ENCODE data around the gene PLA2G4E.

The PLA2G4E gene

DNA sequence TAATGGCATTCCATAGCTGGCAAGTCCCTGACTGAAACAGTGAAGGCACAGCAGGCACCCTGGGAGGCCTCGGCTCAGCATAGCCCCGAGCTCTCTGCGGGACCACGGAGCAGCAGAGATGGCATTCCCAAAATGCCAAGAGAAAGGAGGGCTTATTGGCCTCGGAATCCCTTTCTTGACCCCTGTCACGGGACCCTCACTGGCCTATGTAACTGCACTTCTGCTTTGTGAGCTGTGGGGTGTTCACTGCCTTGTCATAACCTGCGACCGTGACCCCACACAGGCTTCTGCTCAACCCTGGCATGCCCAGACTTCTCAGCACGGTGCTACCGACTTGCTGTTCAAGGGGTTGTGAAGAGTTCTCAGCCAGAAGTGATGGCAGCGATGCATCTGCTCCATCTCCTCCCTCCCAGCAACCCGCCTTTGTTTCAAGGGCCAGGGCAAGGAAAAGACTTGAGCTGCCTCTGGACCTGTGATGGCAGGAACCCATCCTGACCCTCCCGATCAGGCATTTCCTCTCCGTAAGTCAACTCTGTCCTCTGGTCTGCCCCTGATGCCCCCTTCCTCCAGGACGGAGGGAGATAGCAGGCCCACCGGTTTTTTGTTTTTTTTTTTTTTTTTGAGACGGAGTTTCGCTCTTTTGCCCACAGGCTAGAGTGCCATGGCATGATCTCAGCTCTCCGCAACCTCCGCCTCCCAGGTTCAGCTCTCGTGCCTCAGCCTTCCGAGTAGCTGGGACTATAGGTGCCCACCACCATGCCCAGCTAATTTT lies 79.0 kb downstream of the PLA2G4E start:
- Mint-ChIP-seq H3K9me3 (ENCODE audit: low read depth) (no peaks in the 10 kb centered on the region), H3K4me1 (ENCODE audit: low read depth) (peaks cover 33% of the 10 kb centered on the region), H3K4me3 (no peak overlapping the region), H3K27ac (no peak overlapping the region), H3K27me3 (no peaks in the 10 kb centered on the region), H3K36me3 (peaks cover 6% of the 10 kb centered on the region)

DNA sequence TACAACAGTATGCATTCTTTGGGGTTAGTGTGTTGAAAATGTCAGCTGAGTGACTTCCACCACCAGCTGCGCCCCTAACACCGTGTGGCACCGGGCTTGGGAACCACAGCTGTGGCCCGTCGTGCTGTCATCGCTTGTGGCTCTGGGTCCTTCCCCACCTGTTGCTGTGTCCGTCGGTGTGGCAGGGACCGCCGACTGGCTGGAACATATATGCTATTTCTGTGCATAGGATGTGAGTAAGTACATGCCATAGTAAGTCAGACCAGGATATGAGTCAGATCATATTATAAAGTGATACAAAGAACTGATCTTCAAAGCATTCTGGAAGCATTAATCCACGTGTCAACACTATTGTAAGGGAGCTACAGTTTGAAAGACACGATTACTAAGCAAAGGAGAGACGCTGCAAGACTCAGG lies 80.4 kb downstream of the PLA2G4E start:
- peaks cover 4% of the 10 kb centered on the region for H3K9me3 Mint-ChIP-seq (ENCODE audit: low read depth)
- peaks cover 11% of the 10 kb centered on the region for H3K36me3 Mint-ChIP-seq
- H3K4me3 Mint-ChIP-seq = peak overlapping the region; percentile 27
- H3K4me1 Mint-ChIP-seq (ENCODE audit: low read depth) = peaks cover 47% of the 10 kb centered on the region
- H3K27me3 Mint-ChIP-seq = no peaks in the 10 kb centered on the region
- peak overlapping the region; percentile 84 for H3K27ac Mint-ChIP-seq

DNA sequence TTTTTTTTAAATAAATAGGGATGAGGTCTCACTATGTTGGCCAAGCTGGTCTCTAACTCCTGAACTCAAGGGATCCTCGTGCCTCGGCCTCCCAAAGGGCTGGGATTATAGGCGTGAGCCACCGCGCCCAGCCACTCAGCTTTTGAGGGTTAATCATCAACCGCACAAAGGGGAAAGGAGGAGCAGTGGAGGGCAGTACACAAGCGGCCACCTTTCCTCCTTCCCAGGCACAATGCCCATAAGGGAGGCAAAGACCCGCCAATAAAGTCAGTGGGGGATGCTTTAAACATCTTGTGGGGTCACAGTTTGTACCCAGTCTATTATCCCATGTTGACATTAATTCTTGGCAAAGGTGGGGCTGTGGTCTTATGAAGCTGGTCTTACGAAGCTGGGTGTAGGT lies 80.9 kb downstream of the PLA2G4E start:
- Mint-ChIP-seq H3K9me3 (ENCODE audit: low read depth) (peaks cover 4% of the 10 kb centered on the region), H3K4me1 (ENCODE audit: low read depth) (peaks cover 52% of the 10 kb centered on the region), H3K27me3 (no peaks in the 10 kb centered on the region), H3K27ac (peak overlapping the region; percentile 84), H3K4me3 (peak overlapping the region; percentile 27), H3K36me3 (peaks cover 11% of the 10 kb centered on the region)

DNA sequence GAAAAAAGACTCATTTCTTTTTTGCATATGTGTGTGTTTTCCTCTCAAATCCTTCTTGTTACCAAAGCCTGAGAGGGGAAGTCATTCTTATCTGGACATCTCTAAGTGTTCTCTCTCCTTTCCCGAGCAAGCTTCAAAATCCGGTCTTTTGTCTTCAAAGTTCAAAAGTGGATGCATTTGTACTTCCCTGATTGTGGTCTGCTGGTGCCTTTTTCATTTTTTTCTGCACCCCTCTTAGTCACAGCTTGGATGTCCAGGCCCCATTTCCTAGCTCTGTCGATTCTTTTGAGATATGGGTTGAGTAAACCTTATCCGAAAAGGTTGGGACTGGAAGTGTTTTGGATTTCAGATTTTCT lies 83.3 kb downstream of the PLA2G4E start:
- Mint-ChIP-seq H3K27ac (peak overlapping the region; percentile 99), H3K4me1 (ENCODE audit: low read depth) (peaks cover 68% of the 10 kb centered on the region), H3K9me3 (ENCODE audit: low read depth) (peaks cover 4% of the 10 kb centered on the region), H3K4me3 (peak overlapping the region; percentile 63), H3K27me3 (no peaks in the 10 kb centered on the region), H3K36me3 (peaks cover 11% of the 10 kb centered on the region)

DNA sequence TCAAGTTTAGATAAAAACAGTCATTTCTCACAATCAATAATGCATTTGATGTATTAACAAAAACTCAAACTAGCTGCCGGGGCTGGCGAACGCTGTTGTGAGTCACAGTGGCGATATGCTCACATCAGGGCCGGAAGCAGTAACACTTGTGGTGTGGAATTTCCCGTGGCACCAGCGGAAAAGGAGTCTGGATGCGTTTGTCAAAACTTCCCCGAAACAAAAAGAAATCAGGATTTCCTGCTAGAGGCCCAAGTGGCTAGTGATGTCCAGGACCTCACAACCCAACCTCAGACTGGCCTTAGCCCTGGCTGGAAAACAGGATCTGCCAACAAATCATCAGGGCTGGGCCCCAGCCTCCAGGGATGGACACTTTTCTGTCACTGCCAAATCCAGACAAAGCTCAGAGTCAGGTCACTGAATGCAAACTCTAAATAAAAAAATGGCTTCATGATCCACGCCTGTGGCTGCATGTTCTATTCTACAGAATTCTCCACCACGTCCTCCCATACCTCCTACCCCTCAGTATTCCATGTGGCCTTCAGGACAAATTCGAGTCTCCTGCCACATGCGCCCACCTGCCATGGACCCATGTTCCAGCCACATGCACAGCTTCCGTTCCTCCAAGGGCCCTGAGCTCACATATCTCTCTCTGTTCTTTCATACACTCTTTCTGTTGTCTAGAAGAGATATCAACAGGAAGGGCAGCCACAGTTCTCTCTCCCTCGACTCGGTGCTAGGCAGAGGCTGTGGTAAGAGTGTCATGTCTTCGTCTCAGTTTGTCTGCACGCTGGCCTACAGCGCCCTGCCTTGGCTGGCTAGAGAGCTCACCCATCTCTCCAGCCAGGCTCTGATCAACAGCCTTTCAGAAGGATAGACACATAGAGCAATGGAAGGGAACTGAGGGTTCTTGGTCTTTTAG lies 83.9 kb downstream of the PLA2G4E start:
- Mint-ChIP-seq H3K36me3 (peaks cover 11% of the 10 kb centered on the region), H3K27me3 (no peaks in the 10 kb centered on the region), H3K4me3 (peak overlapping the region; percentile 63), H3K27ac (peak overlapping the region; percentile 99), H3K9me3 (ENCODE audit: low read depth) (peaks cover 4% of the 10 kb centered on the region), H3K4me1 (ENCODE audit: low read depth) (peaks cover 68% of the 10 kb centered on the region)

DNA sequence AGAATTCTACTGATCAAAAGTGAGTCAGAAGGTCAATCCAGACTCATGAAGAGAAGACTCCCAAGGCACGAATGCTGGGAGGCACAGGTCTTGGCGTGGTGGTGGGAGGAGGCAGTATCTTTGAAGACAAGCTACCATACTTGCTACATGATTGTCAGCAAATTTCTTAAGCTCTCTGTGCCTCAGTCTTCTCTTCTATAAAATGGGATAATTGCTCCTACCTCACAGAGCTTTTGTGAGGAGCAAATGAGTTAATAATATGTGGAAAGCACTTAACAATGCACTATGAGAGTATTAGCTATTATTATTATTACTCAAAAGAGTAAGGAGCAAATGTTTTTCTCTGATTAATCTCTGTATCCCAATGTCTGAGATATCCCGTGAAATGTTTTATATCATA lies 84.7 kb downstream of the PLA2G4E start:
- H3K9me3 Mint-ChIP-seq (ENCODE audit: low read depth) = peaks cover 4% of the 10 kb centered on the region
- H3K4me1 Mint-ChIP-seq (ENCODE audit: low read depth) = peaks cover 67% of the 10 kb centered on the region
- peak overlapping the region; percentile 68 for H3K4me3 Mint-ChIP-seq
- no peaks in the 10 kb centered on the region for H3K27me3 Mint-ChIP-seq
- peak overlapping the region; percentile 99 for H3K27ac Mint-ChIP-seq
- peaks cover 11% of the 10 kb centered on the region for H3K36me3 Mint-ChIP-seq

DNA sequence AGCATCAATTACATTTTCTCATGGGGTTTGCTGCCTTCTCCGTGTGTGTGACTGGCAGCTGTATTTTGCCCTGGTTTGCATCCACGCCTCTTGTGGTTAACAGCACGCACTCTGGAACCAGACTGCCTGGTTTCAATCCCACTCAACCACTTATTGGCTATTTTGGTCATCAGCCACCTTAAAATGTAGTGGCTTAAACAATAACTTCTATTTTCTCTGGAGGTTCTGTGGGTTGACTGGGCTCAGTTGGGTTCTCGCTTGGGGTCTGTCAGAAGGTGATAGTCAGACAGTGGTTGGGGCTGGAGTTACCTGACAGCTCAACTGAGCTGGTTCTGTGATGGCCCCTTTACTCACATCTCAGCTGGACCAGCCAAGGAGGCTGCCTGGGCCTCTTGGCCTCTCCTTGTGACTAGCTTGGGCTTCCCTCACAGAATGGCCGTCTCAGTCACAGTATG lies 85.2 kb downstream of the PLA2G4E start:
- Mint-ChIP-seq H3K4me3 (peak overlapping the region; percentile 68), H3K36me3 (peaks cover 9% of the 10 kb centered on the region), H3K27ac (peak overlapping the region; percentile 99), H3K4me1 (ENCODE audit: low read depth) (peaks cover 61% of the 10 kb centered on the region), H3K9me3 (ENCODE audit: low read depth) (peaks cover 4% of the 10 kb centered on the region), H3K27me3 (no peaks in the 10 kb centered on the region)

DNA sequence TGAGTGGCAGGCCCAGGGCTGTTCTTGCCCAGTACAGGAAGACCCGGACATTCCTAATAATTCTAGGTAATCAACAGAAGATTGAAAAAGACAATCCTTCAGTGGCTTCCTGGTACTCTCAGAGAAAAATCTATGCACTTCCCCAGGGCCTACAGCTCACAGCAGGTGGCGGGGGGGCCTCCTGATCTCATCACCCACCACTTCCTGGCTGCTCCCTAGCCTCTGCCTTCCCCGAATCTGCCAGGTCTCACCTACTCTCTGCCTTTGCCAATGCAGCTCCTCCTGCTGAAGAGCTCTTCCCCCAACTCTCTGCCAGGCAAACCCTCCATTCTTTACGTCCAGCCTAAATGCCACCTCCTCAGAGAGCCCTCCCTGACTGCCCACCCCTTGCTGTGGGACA lies 86.0 kb downstream of the PLA2G4E start:
- Mint-ChIP-seq H3K36me3 (peaks cover 5% of the 10 kb centered on the region), H3K27me3 (no peaks in the 10 kb centered on the region), H3K4me1 (ENCODE audit: low read depth) (peaks cover 56% of the 10 kb centered on the region), H3K4me3 (peak overlapping the region; percentile 73), H3K27ac (peak overlapping the region; percentile 99), H3K9me3 (ENCODE audit: low read depth) (peaks cover 4% of the 10 kb centered on the region)

DNA sequence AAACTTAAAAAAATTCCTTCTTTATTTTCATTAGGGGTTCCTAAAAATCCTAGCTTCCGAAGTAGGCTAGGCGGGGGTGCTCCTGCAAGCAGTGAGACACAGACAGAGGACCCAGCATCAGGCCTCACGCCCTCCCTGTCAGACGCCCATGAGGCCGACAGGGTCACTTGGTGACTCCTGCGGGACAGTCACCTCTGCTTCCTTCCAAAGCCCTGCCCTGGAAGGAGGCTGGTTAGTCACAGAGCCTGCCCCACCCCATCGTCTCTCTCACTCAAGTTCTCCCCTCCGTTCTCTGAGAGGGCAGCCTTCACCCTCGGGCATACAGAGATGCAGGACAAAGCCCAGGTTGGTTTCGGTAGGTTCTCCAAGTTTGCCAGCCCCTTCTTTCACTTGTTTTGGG lies 87.1 kb downstream of the PLA2G4E start:
- peaks cover 5% of the 10 kb centered on the region for H3K36me3 Mint-ChIP-seq
- peaks cover 56% of the 10 kb centered on the region for H3K4me1 Mint-ChIP-seq (ENCODE audit: low read depth)

DNA sequence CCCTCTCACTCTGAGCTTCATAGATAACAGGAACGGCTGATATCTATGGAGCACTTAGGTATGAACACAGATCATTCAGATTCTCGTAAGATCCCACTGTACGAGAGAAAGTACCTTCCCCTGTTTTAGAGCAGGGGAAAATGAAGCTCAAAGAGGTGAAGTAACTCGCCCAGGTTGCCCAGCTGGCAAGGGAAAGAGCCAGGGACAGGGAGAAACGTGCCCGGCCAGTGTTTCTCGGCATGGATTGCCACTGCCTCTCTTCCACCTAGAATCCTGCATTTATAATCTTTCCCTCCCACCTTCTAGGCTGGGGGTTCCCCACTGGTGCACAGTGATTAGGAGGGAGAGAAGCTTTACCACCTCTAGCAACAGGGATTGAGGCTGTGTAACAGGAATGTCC lies 87.5 kb downstream of the PLA2G4E start:
- no peak overlapping the region for H3K4me3 Mint-ChIP-seq
- peaks cover 5% of the 10 kb centered on the region for H3K36me3 Mint-ChIP-seq
- peaks cover 4% of the 10 kb centered on the region for H3K9me3 Mint-ChIP-seq (ENCODE audit: low read depth)
- no peaks in the 10 kb centered on the region for H3K27me3 Mint-ChIP-seq
- peak overlapping the region; percentile 66 for H3K27ac Mint-ChIP-seq
- peaks cover 51% of the 10 kb centered on the region for H3K4me1 Mint-ChIP-seq (ENCODE audit: low read depth)

More for the DNA sequence above, 87.1 kb downstream of the PLA2G4E start:
- Mint-ChIP-seq H3K27me3 (no peaks in the 10 kb centered on the region), H3K27ac (peak overlapping the region; percentile 99), H3K9me3 (ENCODE audit: low read depth) (peaks cover 4% of the 10 kb centered on the region), H3K4me3 (no peak overlapping the region)

DNA sequence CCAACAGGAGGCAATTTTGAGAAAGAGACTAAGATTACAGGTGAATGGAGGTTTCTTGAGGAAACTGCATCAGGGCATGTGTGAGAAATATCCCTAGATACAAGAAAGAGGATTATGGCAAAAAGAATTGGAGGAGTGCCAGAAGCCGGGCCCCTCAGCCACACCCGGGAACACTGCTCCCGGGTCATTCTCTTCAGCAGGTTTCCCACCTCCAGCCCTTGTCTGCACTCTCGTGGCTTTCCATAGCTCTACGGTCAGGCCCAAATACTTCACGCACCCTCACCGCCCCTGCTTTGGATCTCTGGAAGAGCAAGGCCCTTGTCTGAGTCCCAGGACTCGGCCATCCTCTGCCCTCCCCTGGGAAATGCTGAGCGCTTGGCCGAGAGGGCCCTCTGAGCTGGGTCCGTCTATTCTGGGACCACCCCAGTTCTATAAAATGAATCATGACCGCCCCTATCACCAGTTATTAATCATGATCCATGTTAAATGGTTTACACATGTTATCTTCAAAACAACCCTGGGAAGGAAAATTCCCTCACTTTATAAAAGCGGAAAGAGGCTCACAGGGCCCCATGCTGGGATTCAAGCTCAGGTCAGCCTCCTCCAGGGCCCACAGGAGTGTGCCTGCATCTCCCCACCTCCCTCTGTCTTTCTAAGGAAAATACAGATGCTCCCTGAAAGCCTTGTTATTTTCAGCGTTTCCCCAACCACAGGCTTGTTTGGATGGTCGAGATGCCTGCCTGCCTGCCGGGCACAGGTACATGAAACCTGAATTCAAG lies 88.1 kb downstream of the PLA2G4E start:
- peaks cover 48% of the 10 kb centered on the region for H3K4me1 Mint-ChIP-seq (ENCODE audit: low read depth)
- no peak overlapping the region for H3K4me3 Mint-ChIP-seq
- no peaks in the 10 kb centered on the region for H3K27me3 Mint-ChIP-seq
- H3K9me3 Mint-ChIP-seq (ENCODE audit: low read depth) = peaks cover 4% of the 10 kb centered on the region
- H3K27ac Mint-ChIP-seq = peak overlapping the region; percentile 66
- H3K36me3 Mint-ChIP-seq = peaks cover 5% of the 10 kb centered on the region

DNA sequence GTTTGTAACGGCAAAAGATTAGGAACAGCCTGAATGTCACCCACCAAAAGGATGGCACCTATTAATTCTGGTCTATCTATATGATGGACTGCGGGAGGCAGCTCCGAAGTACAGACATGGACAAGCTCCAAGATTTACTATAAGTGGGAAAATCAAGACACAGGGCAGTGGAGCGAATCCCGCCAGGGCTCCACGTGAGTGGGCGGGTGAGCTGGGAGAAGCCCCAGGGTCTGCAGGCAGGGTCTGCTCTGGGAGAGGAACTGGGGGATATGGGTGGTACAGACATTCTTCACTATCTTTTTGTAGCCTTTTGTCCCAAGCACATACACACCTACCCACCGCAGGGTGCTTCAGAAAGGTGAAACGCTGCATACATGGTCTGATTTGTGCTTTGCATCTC lies 88.7 kb downstream of the PLA2G4E start:
- Mint-ChIP-seq H3K36me3 (peaks cover 5% of the 10 kb centered on the region), H3K9me3 (ENCODE audit: low read depth) (peaks cover 4% of the 10 kb centered on the region), H3K4me1 (ENCODE audit: low read depth) (peaks cover 46% of the 10 kb centered on the region), H3K27me3 (no peaks in the 10 kb centered on the region), H3K27ac (no peak overlapping the region), H3K4me3 (no peak overlapping the region)
